K562 (cell line): ENCODE measurements around the gene GRK4. TPM values are rescaled to one million over a fixed set of nuclear protein-coding genes. Genes with fewer than 3 reads are reported as not detected.
A peak's percentile ranks its signal among the peaks of the same experiment; 100 is the strongest.
"Not testable (repeated sequence)": the region's sequence is repeated elsewhere in the genome, so short reads cannot be mapped to it uniquely, and the experiment has no call there.

Experiments used
- ATAC-seq: fragments of 200-7000 bp; cut with Tn5 transposase; 3 replicates; pipeline ENCODE4 v1.9.1; 2020; ENCODE audit warnings: moderate library complexity
- BruUV-seq: library from RNA; stranded (reverse); fragments of 400-500 nt; replicated peaks from 2 replicates; lab custom pipeline; 2021; lab: Mats Ljungman, UMichigan
- CTCF ChIA-PET: fragments of 300-600 bp; formaldehyde crosslinking; extraction: SDS; loops from one replicate; lab custom pipeline; 2021; ENCODE audit warnings: low intra/inter-chr PET ratio; lab: Yijun Ruan, JAX
- POLR2A ChIA-PET: fragments of 300-600, 350-650 bp; sonication (Branson Sonifier 250); formaldehyde crosslinking; extraction: SDS; loops from one replicate; lab custom pipeline; 2021; ENCODE audit warnings: antibody characterized with exemption, inconsistent platforms; lab: Yijun Ruan, JAX
- DNase-seq, 4 experiments: peaks; one replicate each; pipeline versions ENCODE4 v3.0.0 to v3.0.0-alpha.2; 2011 to 2018; ENCODE audit warnings: low spot score in 3 of 4, mixed read lengths in 3 of 4; ENCODE audit errors: extremely low read depth in 1 of 4
- FAIRE-seq: peaks from 2 replicates; lab custom pipeline; 2011; peaks lifted over from hg19 to GRCh38; lab: Jason Lieb, UNC
- H2AFZ ChIP-seq: 2 replicates; pipeline ENCODE4 v1.6.0; 2011; ENCODE audit warnings: low read depth, low read length, control low read depth, inconsistent platforms
- H3K27ac ChIP-seq: fragments of 200-600 bp; 3 replicates; pipeline ENCODE4 v1.8.0; 2011; ENCODE audit warnings: low read depth, mild to moderate bottlenecking, control low read depth, inconsistent platforms, low read length, moderate library complexity, mixed read lengths; ENCODE audit errors: extremely low read depth
- H3K27me3 ChIP-seq, 2 experiments: fragments of 300-600 bp in 1 of 2; 2 replicates in 1 of 2; 3 replicates in 1 of 2; pipeline versions ENCODE4 v1.6.0 to v1.8.0; 2011; ENCODE audit warnings: inconsistent platforms in 2 of 2, low read length in 2 of 2, mild to moderate bottlenecking in 1 of 2, mixed read lengths in 1 of 2, moderate library complexity in 1 of 2; ENCODE audit not compliant: control insufficient read depth in 2 of 2, insufficient read depth in 2 of 2
- H3K36me3 ChIP-seq: fragments of 300-600 bp; 3 replicates; pipeline ENCODE4 v1.8.0; 2011; ENCODE audit warnings: mild to moderate bottlenecking, low read length, inconsistent platforms; ENCODE audit not compliant: control insufficient read depth, insufficient read depth
- H3K4me1 ChIP-seq, 2 experiments: fragments of 200-600 bp in 1 of 2; replicated peaks in 1 of 2; 2 replicates in 1 of 2; 3 replicates in 1 of 2; pipeline versions ENCODE4 v1.5.1 to v1.8.0; 2011; ENCODE audit warnings: inconsistent platforms in 2 of 2, low read length in 2 of 2, mild to moderate bottlenecking in 1 of 2, mixed read lengths in 1 of 2, moderate library complexity in 1 of 2; ENCODE audit not compliant: control insufficient read depth in 2 of 2, insufficient read depth in 2 of 2
- H3K4me2 ChIP-seq: 2 replicates; pipeline ENCODE4 v1.6.1; 2011; ENCODE audit warnings: low read length, control low read depth, inconsistent platforms, mixed read lengths; ENCODE audit not compliant: insufficient read depth
- H3K4me3 ChIP-seq: fragments of 200-600 bp; sonication (generic), shearing (Covaris generic); 2 replicates; pipeline ENCODE4 v1.5.1; 2016; ENCODE audit warnings: control low read depth, inconsistent platforms
- H3K79me2 ChIP-seq: fragments of 200-600 bp; 3 replicates; pipeline ENCODE4 v1.8.0; 2011; ENCODE audit warnings: low read length, inconsistent platforms; ENCODE audit not compliant: control insufficient read depth, insufficient read depth
- H3K9ac ChIP-seq, 2 experiments: 2 replicates each; pipeline versions ENCODE4 v1.6.0 to v1.6.1; 2011; ENCODE audit warnings: low read depth in 2 of 2, low read length in 2 of 2, control low read depth in 1 of 2, inconsistent platforms in 1 of 2, mild to moderate bottlenecking in 1 of 2, mixed read lengths in 1 of 2; ENCODE audit not compliant: insufficient read depth in 1 of 2
- H3K9me1 ChIP-seq: one replicate; pipeline ENCODE4 v1.6.0; 2011; ENCODE audit warnings: inconsistent platforms, mild to moderate bottlenecking, low read length, moderate library complexity; ENCODE audit not compliant: control insufficient read depth, insufficient read depth
- H3K9me3 ChIP-seq: replicated peaks from 2 replicates; pipeline ENCODE4 v1.5.1; 2011; ENCODE audit warnings: low read depth, low read length, inconsistent platforms; ENCODE audit not compliant: control insufficient read depth, insufficient read depth
- H4K20me1 ChIP-seq: replicated peaks from 2 replicates; pipeline ENCODE4 v1.6.1; 2011; ENCODE audit warnings: low read length, inconsistent platforms, mixed read lengths; ENCODE audit not compliant: control insufficient read depth, insufficient read depth
- ASH1L ChIP-seq: fragments of 450-650 bp; IDR thresholded peaks from 2 replicates; pipeline ENCODE4 v1.6.1; 2018; ENCODE audit warnings: borderline replicate concordance, mild to moderate bottlenecking, low read depth; ENCODE audit not compliant: partially characterized antibody
- KDM1A ChIP-seq, 2 experiments: fragments of 450-650 bp; IDR thresholded peaks; 2 replicates each; pipeline ENCODE4 v1.6.1; 2016; ENCODE audit warnings: mild to moderate bottlenecking in 2 of 2
- ZFP36 ChIP-seq: fragments of 150-350 bp; IDR thresholded peaks from 2 replicates; pipeline ENCODE4 v1.6.1; 2018; ENCODE audit warnings: low read length, low read depth; ENCODE audit not compliant: partially characterized antibody
- WGBS: fragments of 100-300 bp; shearing (Covaris generic); methylation state at CpG from one replicate; pipeline ENCODE4 v1.1.6; 2016; ENCODE audit warnings: low coverage, mixed read lengths; ENCODE audit not compliant: insufficient coverage; ENCODE audit errors: missing lambda C conversion rate; 5-methylcytosine and 5-hydroxymethylcytosine counted together
- in situ Hi-C: fragments of 300-500 bp; cut with MboI; formaldehyde crosslinking; loops from 4 replicates; pipeline ENCODE4 v1.15.0; 2018; ENCODE audit warnings: inconsistent platforms, mixed read lengths
- intact Hi-C: fragments of 100-400 bp; cut with micrococcal nuclease; formaldehyde crosslinking; loops from 2 replicates; pipeline ENCODE4 v1.14.2; 2022
- polyA plus RNA-seq, 8 experiments: library from polyadenylated mRNA; depleted of rRNA in 4 of 8; stranded (reverse) in 5 of 8; unstranded in 3 of 8; fragments of >200 nt; fragmentation: Nextera tagmentation in 2 of 8; fragmentation: Illumina TruSeq in 1 of 8; extraction: Ambion mirVana in 2 of 8; extraction: Trizol in 1 of 8; gene quantifications; 2 replicates each; pipeline versions ENCODE4 v1.2.1 to v1.2.3, GENCODE V29; 2011 to 2014; ENCODE audit warnings: inconsistent platforms in 1 of 8, missing spikeins in 1 of 8
- total RNA-seq, 7 experiments: library from RNA; depleted of rRNA in 6 of 7; stranded (reverse); fragments of >200 nt in 6 of 7; fragmentation: Illumina TruSeq in 2 of 7; extraction: Trizol in 2 of 7; gene quantifications; 2 replicates each; pipeline versions ENCODE4 v1.2.1 to v1.2.3, GENCODE V29; 2011 to 2021; ENCODE audit warnings: low replicate concordance in 1 of 7

Gene GRK4
- total and polyA plus RNA-seq, 9 of the 15 experiments (the other 6 are each of a cell fraction or from before 2014, with no cell fraction given), result 1.1 to 4.8 (median 2.6) TPM

GRCh38 chr4:3051141-3051897 is 87.9 kb downstream of the GRK4 start:
- POLR2A ChIA-PET, H3K9me3 ChIP-seq, H3K9ac ChIP-seq, H3K36me3 ChIP-seq, in situ Hi-C loops, H3K4me2 ChIP-seq, H4K20me1 ChIP-seq, H3K79me2 ChIP-seq, H3K27ac ChIP-seq, intact Hi-C loops, BruUV-seq, CTCF ChIA-PET, DNase-seq, ATAC-seq, H3K4me3 ChIP-seq, H2AFZ ChIP-seq, FAIRE-seq, H3K4me1 ChIP-seq, H3K9me1 ChIP-seq: not testable (repeated sequence)
- 0% methylated on average over 11 of the region's 12 CpGs for WGBS
- TF ChIP-seq KDM1A (IDR thresholded peaks at IDR 0.05), result peak; percentile 65 to 76
- H3K27me3 ChIP-seq, result peaks cover 4 to 11% of the 10 kb centered on the region in 2 experiments; a peak in 3 of 5 replicates

- WGBS, result 0% methylated on average over 2 of the region's 2 CpGs
- intact Hi-C loops, result no loop called here
Measured at GRCh38 chr4:3054169-3054759, 90.9 kb downstream of the GRK4 start.

More at GRCh38 chr4:3054169-3054759, 90.9 kb downstream of the GRK4 start:
- POLR2A ChIA-PET, result no interaction called here
- no peak overlapping the region for H3K4me3 ChIP-seq
- TF ChIP-seq ZFP36 (peak; percentile 61), ASH1L (no peak)
- BruUV-seq, result no TSS peak
- in situ Hi-C loops, result no loop called here
- ATAC-seq (no peak), DNase-seq (no peak), FAIRE-seq (no peak)
- no peak overlapping the region for H3K27ac ChIP-seq
- H3K9me1 ChIP-seq, result no peaks in the 10 kb centered on the region
- H3K9ac ChIP-seq, result no peak overlapping the region
- H3K79me2 ChIP-seq, result no peaks in the 10 kb centered on the region
- H3K9me3 ChIP-seq, result peaks cover 7% of the 10 kb centered on the region; the same call in 1 of the 2 replicates
- H2AFZ ChIP-seq, result no peak overlapping the region
- H3K27me3 ChIP-seq, result peaks cover 11 to 15% of the 10 kb centered on the region in 2 experiments; a peak in 4 of 5 replicates
- H3K4me1 ChIP-seq, result no peaks in the 10 kb centered on the region
- H3K4me2 ChIP-seq, result no peak overlapping the region
- CTCF ChIA-PET, result no interaction called here
- no peaks in the 10 kb centered on the region for H4K20me1 ChIP-seq
- H3K36me3 ChIP-seq, result no peaks in the 10 kb centered on the region
